SK-N-SH treated with all-trans-retinoic acid at 6 μM for 48 hours (cell line): Measurements from ENCODE around the gene KLHL29.

Experiments used
- GLIS3 ChIP-seq: fragments of 250-450 bp; sonication (Bioruptor Pico); IDR thresholded peaks from 2 replicates; pipeline ENCODE4 v1.5.0; 2020; ENCODE audit warnings: mild to moderate bottlenecking, moderate library complexity
- PPARA ChIP-seq: fragments of 250-450 bp; sonication (Bioruptor Pico); IDR thresholded peaks from 2 replicates; pipeline ENCODE4 v1.5.0; 2020; ENCODE audit warnings: mild to moderate bottlenecking, borderline replicate concordance
- RARB ChIP-seq: fragments of 250-450 bp; sonication (Bioruptor Pico); IDR thresholded peaks from 2 replicates; pipeline ENCODE4 v1.8.0; 2021; ENCODE audit warnings: mild to moderate bottlenecking, moderate library complexity
- ZNF70 ChIP-seq: fragments of 450-650 bp; formaldehyde crosslinking; IDR thresholded peaks from 2 replicates; pipeline ENCODE4 v1.5.0; 2020; ENCODE audit warnings: mild to moderate bottlenecking, moderate library complexity
- ZNF8 ChIP-seq: fragments of 450-650 bp; formaldehyde crosslinking; IDR thresholded peaks from 2 replicates; pipeline ENCODE4 v1.5.0; 2020; ENCODE audit warnings: mild to moderate bottlenecking, moderate library complexity
- TF ChIP-seq, protein P1 (sequence below): fragments of 250-450 bp; sonication (Bioruptor Pico); IDR thresholded peaks from 2 replicates; pipeline ENCODE4 v1.5.1; 2020; ENCODE audit warnings: low read depth, mild to moderate bottlenecking, moderate library complexity
- TF ChIP-seq, protein P2 (sequence below): fragments of 250-450 bp; sonication (Bioruptor Pico); IDR thresholded peaks from 2 replicates; pipeline ENCODE4 v1.8.0; 2020; ENCODE audit warnings: mild to moderate bottlenecking, moderate library complexity, borderline replicate concordance

DNA sequence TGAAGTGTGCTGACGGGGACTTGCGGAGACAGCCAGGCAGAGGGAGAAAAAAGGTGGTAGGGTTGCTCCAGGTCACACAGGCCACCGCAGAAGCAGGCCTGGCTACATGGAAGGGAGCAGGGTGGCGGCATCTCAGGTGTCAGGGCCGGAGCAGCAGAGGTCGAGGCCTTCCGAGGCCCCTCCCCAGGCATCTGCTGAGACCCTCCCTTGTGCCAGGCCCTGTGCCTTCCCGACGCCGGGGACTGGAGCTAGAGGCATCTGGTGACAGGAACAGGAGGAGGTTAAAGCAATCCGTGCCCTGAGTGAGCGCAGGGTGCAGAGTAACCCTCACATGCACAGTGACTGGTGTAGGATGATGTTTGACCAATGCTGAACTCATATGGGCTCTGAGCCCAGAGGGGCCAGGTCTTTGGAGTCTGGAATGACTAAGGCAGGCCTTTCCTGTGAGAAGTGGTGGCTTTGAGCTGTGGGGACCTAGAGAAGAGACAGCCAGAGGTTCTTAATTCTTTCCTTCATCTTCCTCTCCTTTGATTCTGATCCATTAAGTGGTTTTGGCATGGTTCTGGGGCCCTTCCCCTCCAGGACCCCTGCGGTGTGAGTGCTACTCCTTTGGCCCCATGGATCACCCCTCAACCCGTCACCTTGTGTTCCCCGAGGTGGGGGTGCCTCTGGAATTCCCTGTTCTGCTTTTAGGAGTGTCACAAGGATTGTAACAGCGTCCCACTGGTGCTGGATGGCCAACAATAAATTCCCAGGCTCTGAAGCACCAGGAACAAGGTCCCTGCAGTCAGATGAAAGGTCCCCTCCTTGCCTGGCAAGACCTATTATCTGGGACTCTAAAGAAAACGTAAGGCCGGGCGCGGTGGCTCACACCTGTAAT is 72.1 kb downstream of the KLHL29 start:
- TF ChIP-seq, protein P1, sequence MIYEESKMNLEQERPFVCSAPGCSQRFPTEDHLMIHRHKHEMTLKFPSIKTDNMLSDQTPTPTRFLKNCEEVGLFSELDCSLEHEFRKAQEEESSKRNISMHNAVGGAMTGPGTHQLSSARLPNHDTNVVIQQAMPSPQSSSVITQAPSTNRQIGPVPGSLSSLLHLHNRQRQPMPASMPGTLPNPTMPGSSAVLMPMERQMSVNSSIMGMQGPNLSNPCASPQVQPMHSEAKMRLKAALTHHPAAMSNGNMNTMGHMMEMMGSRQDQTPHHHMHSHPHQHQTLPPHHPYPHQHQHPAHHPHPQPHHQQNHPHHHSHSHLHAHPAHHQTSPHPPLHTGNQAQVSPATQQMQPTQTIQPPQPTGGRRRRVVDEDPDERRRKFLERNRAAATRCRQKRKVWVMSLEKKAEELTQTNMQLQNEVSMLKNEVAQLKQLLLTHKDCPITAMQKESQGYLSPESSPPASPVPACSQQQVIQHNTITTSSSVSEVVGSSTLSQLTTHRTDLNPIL = no peak
- TF ChIP-seq ZNF70 = no peak
- TF ChIP-seq ZNF8 (CRISPR knock-in tag) = no peak
- no peak for TF ChIP-seq PPARA (CRISPR knock-in tag)
- TF ChIP-seq RARB (CRISPR knock-in tag) = no peak
- TF ChIP-seq, protein P2, sequence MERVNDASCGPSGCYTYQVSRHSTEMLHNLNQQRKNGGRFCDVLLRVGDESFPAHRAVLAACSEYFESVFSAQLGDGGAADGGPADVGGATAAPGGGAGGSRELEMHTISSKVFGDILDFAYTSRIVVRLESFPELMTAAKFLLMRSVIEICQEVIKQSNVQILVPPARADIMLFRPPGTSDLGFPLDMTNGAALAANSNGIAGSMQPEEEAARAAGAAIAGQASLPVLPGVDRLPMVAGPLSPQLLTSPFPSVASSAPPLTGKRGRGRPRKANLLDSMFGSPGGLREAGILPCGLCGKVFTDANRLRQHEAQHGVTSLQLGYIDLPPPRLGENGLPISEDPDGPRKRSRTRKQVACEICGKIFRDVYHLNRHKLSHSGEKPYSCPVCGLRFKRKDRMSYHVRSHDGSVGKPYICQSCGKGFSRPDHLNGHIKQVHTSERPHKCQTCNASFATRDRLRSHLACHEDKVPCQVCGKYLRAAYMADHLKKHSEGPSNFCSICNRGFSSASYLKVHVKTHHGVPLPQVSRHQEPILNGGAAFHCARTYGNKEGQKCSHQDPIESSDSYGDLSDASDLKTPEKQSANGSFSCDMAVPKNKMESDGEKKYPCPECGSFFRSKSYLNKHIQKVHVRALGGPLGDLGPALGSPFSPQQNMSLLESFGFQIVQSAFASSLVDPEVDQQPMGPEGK = no peak
- TF ChIP-seq GLIS3 (CRISPR knock-in tag) = no peak
